Gastrocnemius medialis (tissue), 4 donors: ENCODE data around the gene ZNF556.
A peak's percentile ranks its signal among the peaks of the same experiment; 100 is the strongest.

ENCODE experiments used
- CTCF ChIP-seq, 5 experiments: fragments of 450-650 bp in 3 of 5; fragments of 200-600 bp in 2 of 5; sonication (generic) in 2 of 5; IDR thresholded peaks in 4 of 5; conservative IDR thresholded peaks in 1 of 5; 1 replicate in 4 of 5; 2 replicates in 1 of 5; pipeline ENCODE4 v1.5.1; 2016 to 2019; ENCODE audit warnings: antibody characterized with exemption in 5 of 5, mild to moderate bottlenecking in 3 of 5, moderate library complexity in 3 of 5
- POLR2A ChIP-seq, 2 donors: fragments of 450-650 bp; IDR thresholded peaks; one replicate each; pipeline ENCODE4 v1.6.1; 2017; ENCODE audit warnings: antibody characterized with exemption in 2 of 2, mild to moderate bottlenecking in 2 of 2, moderate library complexity in 2 of 2

- TF ChIP-seq CTCF (IDR thresholded peaks at IDR 0.05 in 4 of 5, conservative IDR thresholded peaks at IDR 0.05 in 1 of 5) (peak in 1 of 5 experiments; percentile 12), POLR2A (IDR thresholded peaks at IDR 0.05) (peak; percentile 35 to 37)
Measured at GRCh38 chr19:2867025-2867991, at the start of gene ZNF556.
